H1 (cell line): ENCODE measurements around the gene MEX3C. TPM values are rescaled to one million over a fixed set of nuclear protein-coding genes. Genes with fewer than 3 reads are reported as not detected.

Experiments used
- CTCF ChIA-PET: fragments of 300-600 bp; sonication (Branson Sonifier 250); formaldehyde crosslinking; loops from one replicate; lab custom pipeline; 2021; ENCODE audit not compliant: partially characterized antibody; lab: Charles Lee
- POLR2A ChIA-PET: fragments of 300-600 bp; sonication (Branson Sonifier 250); formaldehyde crosslinking; loops from one replicate; lab custom pipeline; 2021; ENCODE audit warnings: inconsistent platforms; ENCODE audit not compliant: partially characterized antibody; lab: Charles Lee
- DNase-seq, 2 experiments: peaks; one replicate each; pipeline versions ENCODE4 v3.0.0 to v3.0.0-alpha.2; 2010 to 2022; ENCODE audit warnings: low spot score in 2 of 2, low read depth in 1 of 2, mixed read lengths in 1 of 2
- FAIRE-seq: peaks from 2 replicates; lab custom pipeline; 2011; peaks lifted over from hg19 to GRCh38; lab: Jason Lieb, UNC
- H2AFZ ChIP-seq: 2 replicates; pipeline ENCODE4 v1.8.1; 2012; ENCODE audit warnings: low read length, inconsistent platforms
- H2AK5ac ChIP-seq: 2 replicates; pipeline ENCODE4 v1.6.1; 2013; ENCODE audit warnings: low read depth, low read length
- H2BK120ac ChIP-seq: replicated peaks from 2 replicates; pipeline ENCODE3; 2013; ENCODE audit warnings: low read depth, low read length, inconsistent platforms
- H2BK12ac ChIP-seq: 2 replicates; pipeline ENCODE4 v1.6.1; 2013; ENCODE audit warnings: low read depth, low read length
- H2BK15ac ChIP-seq: 2 replicates; pipeline ENCODE4 v1.6.1; 2013; ENCODE audit warnings: low read length
- H2BK20ac ChIP-seq: 2 replicates; pipeline ENCODE4 v1.6.1; 2013; ENCODE audit warnings: low read length
- H2BK5ac ChIP-seq: 2 replicates; pipeline ENCODE4 v1.6.1; 2013; ENCODE audit warnings: low read depth, low read length
- H3K14ac ChIP-seq: 2 replicates; pipeline ENCODE4 v1.6.1; 2013; ENCODE audit warnings: inconsistent platforms; ENCODE audit not compliant: insufficient read length
- H3K18ac ChIP-seq: 2 replicates; pipeline ENCODE4 v1.6.1; 2013; ENCODE audit warnings: low read length; ENCODE audit errors: extremely low read depth
- H3K23ac ChIP-seq: 2 replicates; pipeline ENCODE4 v1.6.1; 2013; ENCODE audit warnings: inconsistent platforms; ENCODE audit not compliant: insufficient read length
- H3K23me2 ChIP-seq: 2 replicates; pipeline ENCODE4 v1.6.1; 2013; ENCODE audit warnings: low read depth, low read length
- H3K27ac ChIP-seq: 2 replicates; pipeline ENCODE4 v1.6.1; 2011; ENCODE audit warnings: low read depth, low read length, inconsistent platforms
- H3K27me3 ChIP-seq, 4 experiments: replicated peaks in 1 of 4; 1 replicate in 1 of 4; 2 replicates in 3 of 4; pipeline versions ENCODE4 v1.6.1 to v1.8.1; 2011 to 2013; ENCODE audit warnings: low read length in 3 of 4, mild to moderate bottlenecking in 3 of 4, inconsistent platforms in 2 of 4, mixed read lengths in 2 of 4, moderate library complexity in 1 of 4; ENCODE audit not compliant: control insufficient read depth in 3 of 4, insufficient read depth in 3 of 4; ENCODE audit errors: extremely low read depth in 1 of 4
- H3K36me3 ChIP-seq, 4 experiments: 2 replicates each; pipeline versions ENCODE4 v1.6.1 to v1.8.1; 2011 to 2013; ENCODE audit warnings: mild to moderate bottlenecking in 4 of 4, low read length in 3 of 4, moderate library complexity in 2 of 4, control low read depth in 1 of 4, inconsistent platforms in 1 of 4; ENCODE audit not compliant: insufficient read depth in 4 of 4, control insufficient read depth in 2 of 4
- H3K4ac ChIP-seq: replicated peaks from 2 replicates; pipeline ENCODE3; 2013; ENCODE audit warnings: low read length, low read depth, mixed read lengths, inconsistent platforms; ENCODE audit not compliant: insufficient read length
- H3K4me1 ChIP-seq, 4 experiments: replicated peaks in 1 of 4; 1 replicate in 1 of 4; 2 replicates in 3 of 4; pipeline versions ENCODE4 v1.6.1 to v1.8.1; 2011 to 2013; ENCODE audit warnings: low read length in 3 of 4, inconsistent platforms in 2 of 4, mixed read lengths in 1 of 4; ENCODE audit not compliant: insufficient read depth in 4 of 4, control insufficient read depth in 3 of 4
- H3K4me2 ChIP-seq, 2 experiments: 2 replicates each; pipeline versions ENCODE4 v1.6.1 to v1.8.1; 2011 to 2013; ENCODE audit warnings: low read depth in 2 of 2, low read length in 2 of 2, control low read depth in 1 of 2, inconsistent platforms in 1 of 2, mild to moderate bottlenecking in 1 of 2; ENCODE audit not compliant: insufficient read depth in 1 of 2
- H3K4me3 ChIP-seq, 4 experiments: fragments of 200-600, 300-600 bp in 1 of 4; sonication (generic), shearing (Covaris generic), sonication (Bioruptor Twin) in 1 of 4; 2 replicates each; pipeline versions ENCODE4 v1.5.1 to v1.8.1; 2011 to 2016; ENCODE audit warnings: low read length in 4 of 4, low read depth in 3 of 4, control low read depth in 2 of 4, inconsistent platforms in 2 of 4, mild to moderate bottlenecking in 2 of 4, mixed read lengths in 1 of 4, moderate library complexity in 1 of 4; ENCODE audit not compliant: insufficient read depth in 2 of 4; ENCODE audit errors: extremely low read depth in 1 of 4
- H3K56ac ChIP-seq: replicated peaks from 2 replicates; pipeline ENCODE3; 2013; ENCODE audit warnings: low read depth, mild to moderate bottlenecking, mixed read lengths, low read length, inconsistent platforms; ENCODE audit not compliant: insufficient read length
- H3K79me1 ChIP-seq: 2 replicates; pipeline ENCODE4 v1.6.1; 2013; ENCODE audit warnings: low read depth, low read length, control low read depth
- H3K79me2 ChIP-seq, 2 experiments: 2 replicates each; pipeline versions ENCODE4 v1.6.1 to v1.8.1; 2012 to 2013; ENCODE audit warnings: low read length in 2 of 2, mild to moderate bottlenecking in 2 of 2, inconsistent platforms in 1 of 2; ENCODE audit not compliant: insufficient read depth in 2 of 2, control insufficient read depth in 1 of 2
- H3K9ac ChIP-seq, 4 experiments: replicated peaks in 1 of 4; 1 replicate in 1 of 4; 2 replicates in 3 of 4; pipeline versions ENCODE4 v1.6.1 to v1.8.1; 2011 to 2013; ENCODE audit warnings: low read depth in 3 of 4, low read length in 3 of 4, control low read depth in 2 of 4, mild to moderate bottlenecking in 2 of 4, moderate library complexity in 2 of 4, inconsistent platforms in 1 of 4; ENCODE audit errors: extremely low read depth in 1 of 4
- H3K9me3 ChIP-seq, 2 experiments: 2 replicates each; pipeline versions ENCODE4 v1.6.1 to v1.8.1; 2012 to 2013; ENCODE audit warnings: mild to moderate bottlenecking in 2 of 2, moderate library complexity in 2 of 2, control low read depth in 1 of 2, inconsistent platforms in 1 of 2, low read depth in 1 of 2, low read length in 1 of 2, mixed read lengths in 1 of 2; ENCODE audit not compliant: insufficient read depth in 2 of 2
- H4K20me1 ChIP-seq, 2 experiments: replicated peaks in 1 of 2; 2 replicates each; pipeline versions ENCODE3 to v1.8.1; 2011 to 2013; ENCODE audit warnings: inconsistent platforms in 2 of 2, low read length in 2 of 2, mild to moderate bottlenecking in 1 of 2; ENCODE audit not compliant: insufficient read depth in 2 of 2, control insufficient read depth in 1 of 2
- H4K5ac ChIP-seq: 2 replicates; pipeline ENCODE4 v1.6.1; 2013; ENCODE audit warnings: low read length, low read depth, mixed read lengths, inconsistent platforms; ENCODE audit not compliant: insufficient read length
- H4K8ac ChIP-seq: 2 replicates; pipeline ENCODE4 v1.8.0; 2013; ENCODE audit warnings: mild to moderate bottlenecking, moderate library complexity, low read length, inconsistent platforms; ENCODE audit not compliant: insufficient read depth; ENCODE audit errors: extremely low read depth
- H4K91ac ChIP-seq: replicated peaks from 2 replicates; pipeline ENCODE3; 2013; ENCODE audit warnings: low read length, mixed read lengths, inconsistent platforms; ENCODE audit not compliant: insufficient read length
- CHD2 ChIP-seq: IDR thresholded peaks from 2 replicates; pipeline ENCODE4 v1.6.1; 2012; ENCODE audit warnings: low read length, improper control_type of control experiment
- CREB1 ChIP-seq: IDR thresholded peaks from 2 replicates; pipeline ENCODE4 v1.6.1; 2012; ENCODE audit warnings: inconsistent platforms
- EGR1 ChIP-seq: IDR thresholded peaks from 2 replicates; pipeline ENCODE4 v1.6.1; 2011; ENCODE audit warnings: low read depth, low read length, borderline replicate concordance
- EZH2 ChIP-seq: fragments of 200-600 bp; sonication (generic); IDR thresholded peaks from 2 replicates; pipeline ENCODE4 v1.7.1; 2012; ENCODE audit warnings: low read depth, mild to moderate bottlenecking, moderate library complexity, low read length, inconsistent platforms; ENCODE audit not compliant: severe bottlenecking
- POLR2A ChIP-seq, 2 experiments: IDR thresholded peaks; 1 replicate in 1 of 2; 2 replicates in 1 of 2; pipeline ENCODE4 v1.6.1; 2011; ENCODE audit warnings: low read depth in 2 of 2, low read length in 2 of 2, mild to moderate bottlenecking in 2 of 2; ENCODE audit errors: control extremely low read depth in 1 of 2
- RAD21 ChIP-seq, 2 experiments: IDR thresholded peaks in 1 of 2; conservative IDR thresholded peaks in 1 of 2; 2 replicates each; pipeline ENCODE4 v1.6.1; 2011; ENCODE audit warnings: low read depth in 2 of 2, low read length in 2 of 2, improper control_type of control experiment in 1 of 2, inconsistent platforms in 1 of 2, mild to moderate bottlenecking in 1 of 2, moderate library complexity in 1 of 2
- SP2 ChIP-seq: IDR thresholded peaks from 2 replicates; pipeline ENCODE4 v1.6.1; 2012; ENCODE audit warnings: mild to moderate bottlenecking, low read length, inconsistent platforms
- ZNF274 ChIP-seq: IDR thresholded peaks from 2 replicates; pipeline ENCODE4 v1.7.0; 2012; ENCODE audit warnings: low read length, borderline replicate concordance; ENCODE audit errors: extremely low read depth
- WGBS, 2 experiments: shearing (Covaris generic) in 1 of 2; methylation state at CpG; one replicate each; pipeline versions ENCODE4 v1.1.6 to v1.1.7; 2013 to 2015; ENCODE audit warnings: low lambda C conversion rate in 2 of 2, mixed read lengths in 2 of 2, inconsistent platforms in 1 of 2, low coverage in 1 of 2, missing lambda C conversion rate in 1 of 2; ENCODE audit not compliant: insufficient replicate concordance in 2 of 2, insufficient coverage in 1 of 2, insufficient read length in 1 of 2; ENCODE audit errors: extremely low coverage in 1 of 2, missing lambda C conversion rate in 1 of 2; 5-methylcytosine and 5-hydroxymethylcytosine counted together
- polyA plus RNA-seq, 7 experiments: library from polyadenylated mRNA; depleted of rRNA in 3 of 7; stranded (reverse) in 5 of 7; unstranded in 2 of 7; fragments of >200 nt in 5 of 7; fragments of 200-250 nt in 2 of 7; gene quantifications; 1 replicate in 5 of 7; 2 replicates in 1 of 7; 4 replicates in 1 of 7; pipeline versions ENCODE4 v1.2.1 to v1.2.3, GENCODE V29; 2011 to 2013; ENCODE audit warnings: missing spikeins in 2 of 7, mixed read lengths in 2 of 7
- total RNA-seq: library from RNA; stranded (reverse); fragmentation: NEBNext Ultra II Directional; extraction: Animal tissue kit (Norgen Biotek cat#: 25700); gene quantifications from 2 replicates; pipeline ENCODE4 v1.2.1, GENCODE V29; 2021
- TF ChIP-seq, protein P1 (sequence below), 3 experiments: IDR thresholded peaks; 1 replicate in 2 of 3; 2 replicates in 1 of 3; pipeline versions ENCODE4 v1.5.1 to v1.6.1; 2011; ENCODE audit warnings: low read length in 3 of 3, mild to moderate bottlenecking in 3 of 3, inconsistent platforms in 2 of 3, low read depth in 1 of 3, moderate library complexity in 1 of 3; ENCODE audit not compliant: insufficient read depth in 1 of 3; ENCODE audit errors: control extremely low read depth in 1 of 3
- TF ChIP-seq, protein P2 (sequence below): IDR thresholded peaks from 2 replicates; pipeline ENCODE4 v1.6.1; 2011; ENCODE audit warnings: low read length, improper control_type of control experiment

Gene MEX3C
- total and polyA plus RNA-seq, 2 of the 8 experiments (the other 6 are each of a cell fraction or from before 2014, with no cell fraction given), result 48.2 to 103 TPM

DNA sequence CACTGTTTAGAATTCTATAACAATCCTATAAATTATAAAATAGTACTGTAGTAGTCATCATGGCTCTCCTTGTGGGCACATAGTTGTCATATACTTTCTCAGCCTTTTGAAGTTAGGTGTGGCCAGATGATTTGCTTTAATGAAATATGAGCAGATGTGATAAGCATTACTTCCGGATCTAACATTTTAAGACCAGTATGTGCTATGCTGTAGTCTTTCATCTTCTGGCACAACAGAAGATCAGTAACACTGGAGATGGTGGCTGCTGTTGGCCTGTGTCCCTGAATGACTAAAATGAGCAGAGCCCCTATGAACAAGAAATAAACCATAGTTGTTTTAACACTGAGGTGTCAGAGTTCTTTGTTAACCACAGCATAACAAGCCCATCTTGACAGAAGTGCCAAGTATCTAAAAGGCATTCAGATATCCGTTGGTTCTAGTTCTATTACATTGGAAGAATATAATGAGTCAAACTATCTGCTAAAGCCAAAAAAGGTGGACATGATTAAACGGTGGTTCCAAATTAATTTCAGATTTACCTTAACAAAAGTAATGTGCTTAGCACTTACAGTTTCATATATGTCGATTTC is 6.3 kb downstream of the MEX3C start:
- no peak overlapping the region for H4K91ac ChIP-seq
- peaks cover 4% of the 10 kb centered on the region for H3K79me1 ChIP-seq
- H2BK120ac ChIP-seq, result no peak overlapping the region
- no peak overlapping the region for H2BK12ac ChIP-seq
- peaks cover 0 to 20% (median 1%) of the 10 kb centered on the region in 4 experiments; a peak in 5 of 8 replicates for H3K36me3 ChIP-seq
- H2BK20ac ChIP-seq, result no peak overlapping the region
- H3K4me2 ChIP-seq, result no peak overlapping the region
- no peak overlapping the region for H4K8ac ChIP-seq
- H2BK15ac ChIP-seq, result no peak overlapping the region
- H3K56ac ChIP-seq, result no peak overlapping the region
- H3K18ac ChIP-seq, result no peak overlapping the region
- no peak overlapping the region for H3K27ac ChIP-seq
- H3K4me1 ChIP-seq, result peaks cover 0 to 20% (median 10%) of the 10 kb centered on the region in 4 experiments; a peak in 6 of 7 replicates
- no peak overlapping the region for H3K9ac ChIP-seq
- DNase-seq, result no peak
- H3K27me3 ChIP-seq, result no peaks in the 10 kb centered on the region
- H3K23ac ChIP-seq, result no peak overlapping the region
- FAIRE-seq, result no peak
- ChIA-PET POLR2A (interaction anchor here (1.7 to 8.0 kb wide), 2 partner anchors 9 to 27 kb away, joined by 7 to 128 read pairs; no protein-coding TSS in a partner anchor), CTCF (no interaction called here)
- no peak overlapping the region for H2AFZ ChIP-seq
- H3K79me2 ChIP-seq, result peaks cover 55 to 100% of the 10 kb centered on the region in 2 experiments
- no peak overlapping the region for H3K4ac ChIP-seq
- no peaks in the 10 kb centered on the region; the same call in 1 of the 2 replicates for H3K23me2 ChIP-seq
- H2AK5ac ChIP-seq, result no peak overlapping the region
- no peak overlapping the region for H4K5ac ChIP-seq
- H4K20me1 ChIP-seq, result peaks cover 24 to 38% of the 10 kb centered on the region in 2 experiments
- no peak overlapping the region for H2BK5ac ChIP-seq
- whole genome bisulfite sequencing, 2 experiments, result 75% methylated on average over 4 of the region's 4 CpGs; no CpG with 5 or more reads in 1 of the 2 experiments
- no peaks in the 10 kb centered on the region for H3K9me3 ChIP-seq
- no peak overlapping the region for H3K14ac ChIP-seq
- H3K4me3 ChIP-seq, result no peak overlapping the region
- TF ChIP-seq ZNF274 (no peak), RAD21 (IDR thresholded peaks at IDR 0.05 in 1 of 2, conservative IDR thresholded peaks at IDR 0.05 in 1 of 2; ENCODE audit: low read depth in 2 of 2, low read length in 2 of 2) (no peak), CREB1 (no peak), POLR2A (IDR thresholded peaks at IDR 0.05; ENCODE audit: control extremely low read depth in 1 of 2, low read depth in 2 of 2, low read length in 2 of 2) (no peak), EGR1 (no peak), CHD2 (no peak), SP2 (no peak), EZH2 (no peak)
- TF ChIP-seq, protein P1, sequence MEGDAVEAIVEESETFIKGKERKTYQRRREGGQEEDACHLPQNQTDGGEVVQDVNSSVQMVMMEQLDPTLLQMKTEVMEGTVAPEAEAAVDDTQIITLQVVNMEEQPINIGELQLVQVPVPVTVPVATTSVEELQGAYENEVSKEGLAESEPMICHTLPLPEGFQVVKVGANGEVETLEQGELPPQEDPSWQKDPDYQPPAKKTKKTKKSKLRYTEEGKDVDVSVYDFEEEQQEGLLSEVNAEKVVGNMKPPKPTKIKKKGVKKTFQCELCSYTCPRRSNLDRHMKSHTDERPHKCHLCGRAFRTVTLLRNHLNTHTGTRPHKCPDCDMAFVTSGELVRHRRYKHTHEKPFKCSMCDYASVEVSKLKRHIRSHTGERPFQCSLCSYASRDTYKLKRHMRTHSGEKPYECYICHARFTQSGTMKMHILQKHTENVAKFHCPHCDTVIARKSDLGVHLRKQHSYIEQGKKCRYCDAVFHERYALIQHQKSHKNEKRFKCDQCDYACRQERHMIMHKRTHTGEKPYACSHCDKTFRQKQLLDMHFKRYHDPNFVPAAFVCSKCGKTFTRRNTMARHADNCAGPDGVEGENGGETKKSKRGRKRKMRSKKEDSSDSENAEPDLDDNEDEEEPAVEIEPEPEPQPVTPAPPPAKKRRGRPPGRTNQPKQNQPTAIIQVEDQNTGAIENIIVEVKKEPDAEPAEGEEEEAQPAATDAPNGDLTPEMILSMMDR (IDR thresholded peaks at IDR 0.05; ENCODE audit: control extremely low read depth in 1 of 3, insufficient read depth in 1 of 3, low read depth in 1 of 3, low read length in 3 of 3), result no peak
- TF ChIP-seq, protein P2, sequence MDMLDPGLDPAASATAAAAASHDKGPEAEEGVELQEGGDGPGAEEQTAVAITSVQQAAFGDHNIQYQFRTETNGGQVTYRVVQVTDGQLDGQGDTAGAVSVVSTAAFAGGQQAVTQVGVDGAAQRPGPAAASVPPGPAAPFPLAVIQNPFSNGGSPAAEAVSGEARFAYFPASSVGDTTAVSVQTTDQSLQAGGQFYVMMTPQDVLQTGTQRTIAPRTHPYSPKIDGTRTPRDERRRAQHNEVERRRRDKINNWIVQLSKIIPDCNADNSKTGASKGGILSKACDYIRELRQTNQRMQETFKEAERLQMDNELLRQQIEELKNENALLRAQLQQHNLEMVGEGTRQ, result no peak
